Progenitor cell of endocrine pancreas (in vitro differentiated cells): ENCODE results near the gene DENND1B. TPM values are rescaled to one million over a fixed set of nuclear protein-coding genes. Genes with fewer than 3 reads are reported as not detected.

Source experiments
- DNase-seq: peaks from one replicate; pipeline ENCODE4 v3.0.0; 2021; ENCODE audit warnings: low spot score; ENCODE audit not compliant: unreplicated experiment
- H3K27ac Mint-ChIP-seq: 2 replicates; pipeline ENCODE4 v1.8.0; 2021; ENCODE audit warnings: mild to moderate bottlenecking, moderate library complexity, mixed read lengths
- H3K27me3 Mint-ChIP-seq: 2 replicates; pipeline ENCODE4 v1.8.0; 2021; ENCODE audit warnings: mixed read lengths
- H3K36me3 Mint-ChIP-seq: 2 replicates; pipeline ENCODE4 v1.8.0; 2022; ENCODE audit warnings: mixed read lengths; ENCODE audit not compliant: insufficient read depth
- H3K4me1 Mint-ChIP-seq: 2 replicates; pipeline ENCODE4 v1.8.0; 2021; ENCODE audit warnings: low read depth, mixed read lengths
- H3K4me3 Mint-ChIP-seq: 2 replicates; pipeline ENCODE4 v1.8.0; 2021; ENCODE audit warnings: low read depth, mild to moderate bottlenecking, moderate library complexity, mixed read lengths
- H3K9me3 Mint-ChIP-seq: 2 replicates; pipeline ENCODE4 v1.8.0; 2021; ENCODE audit warnings: low read depth, mixed read lengths
- CTCF ChIP-seq: fragments of 200-600 bp; sonication (generic); IDR thresholded peaks from one replicate; pipeline ENCODE4 v1.5.0; 2021; ENCODE audit warnings: antibody characterized with exemption, mild to moderate bottlenecking; ENCODE audit not compliant: unreplicated experiment
- total RNA-seq: library from RNA; stranded (reverse); gene quantifications from 2 replicates; pipeline ENCODE4 v1.2.1, GENCODE V29; 2021

Gene DENND1B
- total RNA-seq, 1 donor from 2014 or later: 15.7 TPM

GRCh38 chr1:197686702-197687355 lies 88.5 kb downstream of the DENND1B start:
- TF ChIP-seq CTCF: no peak
- H3K9me3 Mint-ChIP-seq: peaks cover 12% of the 10 kb centered on the region
- H3K27ac Mint-ChIP-seq: no peak overlapping the region
- no peak overlapping the region for H3K4me3 Mint-ChIP-seq
- H3K4me1 Mint-ChIP-seq: peaks cover 5% of the 10 kb centered on the region
- no peak for DNase-seq
- peaks cover 15% of the 10 kb centered on the region for H3K36me3 Mint-ChIP-seq
- no peaks in the 10 kb centered on the region for H3K27me3 Mint-ChIP-seq

- H3K4me1 Mint-ChIP-seq: peaks cover 5% of the 10 kb centered on the region
- no peak overlapping the region for H3K4me3 Mint-ChIP-seq
- DNase-seq: no peak
- no peak overlapping the region for H3K27ac Mint-ChIP-seq
- TF ChIP-seq CTCF: no peak
- H3K36me3 Mint-ChIP-seq: peaks cover 15% of the 10 kb centered on the region
- H3K9me3 Mint-ChIP-seq: peaks cover 12% of the 10 kb centered on the region
- H3K27me3 Mint-ChIP-seq: no peaks in the 10 kb centered on the region
Observed at GRCh38 chr1:197686231-197686630, 89.0 kb downstream of the DENND1B start.

GRCh38 chr1:197685785-197686184 lies 89.5 kb downstream of the DENND1B start:
- DNase-seq: no peak

GRCh38 chr1:197683895-197684553 lies 91.3 kb downstream of the DENND1B start:
- no peak for DNase-seq
- Mint-ChIP-seq H3K9me3 (peaks cover 11% of the 10 kb centered on the region), H3K4me1 (peaks cover 5% of the 10 kb centered on the region), H3K4me3 (no peak overlapping the region), H3K27me3 (no peaks in the 10 kb centered on the region), H3K27ac (no peak overlapping the region), H3K36me3 (peaks cover 12% of the 10 kb centered on the region)
- no peak for TF ChIP-seq CTCF

More at GRCh38 chr1:197685785-197686184, 89.5 kb downstream of the DENND1B start:
- H3K4me3 Mint-ChIP-seq: no peak overlapping the region
- H3K27me3 Mint-ChIP-seq: no peaks in the 10 kb centered on the region
- peaks cover 5% of the 10 kb centered on the region for H3K4me1 Mint-ChIP-seq
- H3K27ac Mint-ChIP-seq: no peak overlapping the region
- H3K36me3 Mint-ChIP-seq: peaks cover 15% of the 10 kb centered on the region
- no peak for TF ChIP-seq CTCF
- peaks cover 12% of the 10 kb centered on the region for H3K9me3 Mint-ChIP-seq

- no peak for DNase-seq
- H3K36me3 Mint-ChIP-seq: peaks cover 5% of the 10 kb centered on the region
- H3K9me3 Mint-ChIP-seq: peaks cover 4% of the 10 kb centered on the region
- no peak overlapping the region for H3K4me3 Mint-ChIP-seq
- no peak for TF ChIP-seq CTCF
- H3K4me1 Mint-ChIP-seq: peaks cover 5% of the 10 kb centered on the region
- H3K27me3 Mint-ChIP-seq: no peaks in the 10 kb centered on the region
- H3K27ac Mint-ChIP-seq: no peak overlapping the region
Observed at GRCh38 chr1:197683280-197683679, 92.0 kb downstream of the DENND1B start.
